Activated naive CD8-positive, alpha-beta T cell treated with anti-CD3 and anti-CD28 coated beads for 36 hours (primary cell): ENCODE results near the gene YIPF4. TPM values are rescaled to one million over a fixed set of nuclear protein-coding genes. Genes with fewer than 3 reads are reported as not detected.
A peak's percentile ranks its signal among the peaks of the same experiment; 100 is the strongest.

Experiments
- DNase-seq: peaks from one replicate; pipeline ENCODE4 v3.0.0; 2021
- H3K27ac Mint-ChIP-seq: one replicate; pipeline ENCODE4 v1.8.0; 2022; ENCODE audit warnings: mild to moderate bottlenecking, moderate library complexity, mixed read lengths
- H3K27me3 Mint-ChIP-seq: one replicate; pipeline ENCODE4 v1.8.0; 2022; ENCODE audit warnings: mild to moderate bottlenecking, mixed read lengths
- H3K36me3 Mint-ChIP-seq: one replicate; pipeline ENCODE4 v1.8.0; 2021; ENCODE audit warnings: mild to moderate bottlenecking, mixed read lengths
- H3K4me1 Mint-ChIP-seq: one replicate; pipeline ENCODE4 v1.8.0; 2021; ENCODE audit warnings: mixed read lengths
- H3K4me3 Mint-ChIP-seq: one replicate; pipeline ENCODE4 v1.8.0; 2022; ENCODE audit warnings: mild to moderate bottlenecking, moderate library complexity, mixed read lengths
- H3K9me3 Mint-ChIP-seq: one replicate; pipeline ENCODE4 v1.8.0; 2022; ENCODE audit warnings: mixed read lengths
- total RNA-seq, 2 experiments: library from RNA; stranded (reverse); gene quantifications; one replicate each; pipeline ENCODE4 v1.2.3, GENCODE V29; 2021

Gene YIPF4
- total RNA-seq: 10 to 100 TPM; 30.9 to 32.6 TPM

- Mint-ChIP-seq H3K27ac (peak within 1 kb of the TSS; percentile 97), H3K4me3 (peak within 1 kb of the TSS; percentile 94), H3K4me1 (peaks cover 17% of the 10 kb centered on the region), H3K36me3 (peaks cover 14% of the 10 kb centered on the region), H3K9me3 (no peaks in the 10 kb centered on the region), H3K27me3 (peaks cover 3% of the 10 kb centered on the region)
- peak; percentile 89 for DNase-seq
Measured at GRCh38 chr2:32277674-32278477, at the start of gene YIPF4. Gene YIPF4, plus strand, starts transcription at chr2:32277904. Its CDS starts 252 bp downstream, at chr2:32278156.

- Mint-ChIP-seq H3K4me3 (no peak overlapping the region), H3K27me3 (no peaks in the 10 kb centered on the region)
Measured at GRCh38 chr2:32228181-32228580, 49.5 kb upstream of the YIPF4 start.

GRCh38 chr2:32229635-32230034 is 48.1 kb upstream of the YIPF4 start:
- no peaks in the 10 kb centered on the region for H3K27me3 Mint-ChIP-seq
- DNase-seq: no peak
- H3K4me3 Mint-ChIP-seq: no peak overlapping the region
- peaks cover 5% of the 10 kb centered on the region for H3K36me3 Mint-ChIP-seq
- no peaks in the 10 kb centered on the region for H3K9me3 Mint-ChIP-seq
- H3K4me1 Mint-ChIP-seq: no peaks in the 10 kb centered on the region
- H3K27ac Mint-ChIP-seq: no peak overlapping the region

More at GRCh38 chr2:32228181-32228580, 49.5 kb upstream of the YIPF4 start:
- Mint-ChIP-seq H3K27ac (no peak overlapping the region), H3K9me3 (no peaks in the 10 kb centered on the region), H3K36me3 (peaks cover 7% of the 10 kb centered on the region), H3K4me1 (no peaks in the 10 kb centered on the region)
- DNase-seq: no peak

GRCh38 chr2:32231959-32232358 is 45.7 kb upstream of the YIPF4 start:
- Mint-ChIP-seq H3K4me3 (no peak overlapping the region), H3K4me1 (no peaks in the 10 kb centered on the region), H3K9me3 (no peaks in the 10 kb centered on the region), H3K36me3 (peaks cover 6% of the 10 kb centered on the region), H3K27ac (no peak overlapping the region), H3K27me3 (no peaks in the 10 kb centered on the region)
- no peak for DNase-seq

GRCh38 chr2:32235315-32235714 is 42.4 kb upstream of the YIPF4 start:
- Mint-ChIP-seq H3K27ac (no peak overlapping the region), H3K27me3 (no peaks in the 10 kb centered on the region), H3K9me3 (no peaks in the 10 kb centered on the region), H3K4me1 (no peaks in the 10 kb centered on the region), H3K4me3 (no peak overlapping the region), H3K36me3 (peaks cover 18% of the 10 kb centered on the region)
- DNase-seq: no peak

GRCh38 chr2:32237488-32237887 is 40.2 kb upstream of the YIPF4 start:
- H3K27ac Mint-ChIP-seq: no peak overlapping the region
- H3K4me1 Mint-ChIP-seq: no peaks in the 10 kb centered on the region
- no peaks in the 10 kb centered on the region for H3K27me3 Mint-ChIP-seq
- no peak for DNase-seq
- H3K4me3 Mint-ChIP-seq: no peak overlapping the region
- peaks cover 18% of the 10 kb centered on the region for H3K36me3 Mint-ChIP-seq
- no peaks in the 10 kb centered on the region for H3K9me3 Mint-ChIP-seq

GRCh38 chr2:32237996-32238395 is 39.7 kb upstream of the YIPF4 start:
- peaks cover 18% of the 10 kb centered on the region for H3K36me3 Mint-ChIP-seq
- no peak overlapping the region for H3K4me3 Mint-ChIP-seq
- no peaks in the 10 kb centered on the region for H3K27me3 Mint-ChIP-seq
- no peaks in the 10 kb centered on the region for H3K9me3 Mint-ChIP-seq
- DNase-seq: no peak
- no peaks in the 10 kb centered on the region for H3K4me1 Mint-ChIP-seq
- H3K27ac Mint-ChIP-seq: no peak overlapping the region

- H3K27me3 Mint-ChIP-seq: no peaks in the 10 kb centered on the region
- H3K9me3 Mint-ChIP-seq: no peaks in the 10 kb centered on the region
- H3K4me3 Mint-ChIP-seq: no peak overlapping the region
- no peaks in the 10 kb centered on the region for H3K4me1 Mint-ChIP-seq
- no peak overlapping the region for H3K27ac Mint-ChIP-seq
- peaks cover 13% of the 10 kb centered on the region for H3K36me3 Mint-ChIP-seq
- DNase-seq: no peak
Measured at GRCh38 chr2:32242331-32242730, 35.4 kb upstream of the YIPF4 start.

- H3K4me3 Mint-ChIP-seq: no peak overlapping the region
- peaks cover 2% of the 10 kb centered on the region for H3K36me3 Mint-ChIP-seq
- no peaks in the 10 kb centered on the region for H3K4me1 Mint-ChIP-seq
- H3K9me3 Mint-ChIP-seq: no peaks in the 10 kb centered on the region
- H3K27ac Mint-ChIP-seq: no peak overlapping the region
- H3K27me3 Mint-ChIP-seq: no peaks in the 10 kb centered on the region
- no peak for DNase-seq
Measured at GRCh38 chr2:32246911-32247310, 30.8 kb upstream of the YIPF4 start.

- Mint-ChIP-seq H3K27ac (no peak overlapping the region), H3K4me1 (no peaks in the 10 kb centered on the region), H3K9me3 (no peaks in the 10 kb centered on the region), H3K36me3 (peaks cover 2% of the 10 kb centered on the region), H3K27me3 (no peaks in the 10 kb centered on the region), H3K4me3 (no peak overlapping the region)
- no peak for DNase-seq
Measured at GRCh38 chr2:32248299-32248698, 29.4 kb upstream of the YIPF4 start.

GRCh38 chr2:32249731-32250236 is 27.9 kb upstream of the YIPF4 start:
- Mint-ChIP-seq H3K27ac (no peak overlapping the region), H3K36me3 (peaks cover 2% of the 10 kb centered on the region), H3K27me3 (no peaks in the 10 kb centered on the region), H3K9me3 (no peaks in the 10 kb centered on the region), H3K4me1 (no peaks in the 10 kb centered on the region), H3K4me3 (no peak overlapping the region)
- DNase-seq: no peak

GRCh38 chr2:32250290-32250689 is 27.4 kb upstream of the YIPF4 start:
- DNase-seq: no peak
- peaks cover 2% of the 10 kb centered on the region for H3K36me3 Mint-ChIP-seq
- H3K9me3 Mint-ChIP-seq: no peaks in the 10 kb centered on the region
- H3K4me1 Mint-ChIP-seq: no peaks in the 10 kb centered on the region
- H3K27me3 Mint-ChIP-seq: no peaks in the 10 kb centered on the region
- no peak overlapping the region for H3K27ac Mint-ChIP-seq
- H3K4me3 Mint-ChIP-seq: no peak overlapping the region

GRCh38 chr2:32258242-32258641 is 19.5 kb upstream of the YIPF4 start:
- peaks cover 4% of the 10 kb centered on the region for H3K27me3 Mint-ChIP-seq
- H3K36me3 Mint-ChIP-seq: no peaks in the 10 kb centered on the region
- no peaks in the 10 kb centered on the region for H3K4me1 Mint-ChIP-seq
- no peaks in the 10 kb centered on the region for H3K9me3 Mint-ChIP-seq
- H3K27ac Mint-ChIP-seq: no peak overlapping the region
- no peak for DNase-seq
- no peak overlapping the region for H3K4me3 Mint-ChIP-seq

- Mint-ChIP-seq H3K9me3 (no peaks in the 10 kb centered on the region), H3K4me3 (no peak overlapping the region)
Measured at GRCh38 chr2:32260376-32260775, 17.3 kb upstream of the YIPF4 start.

GRCh38 chr2:32262105-32262504 is 15.6 kb upstream of the YIPF4 start:
- peaks cover 4% of the 10 kb centered on the region for H3K4me1 Mint-ChIP-seq
- no peaks in the 10 kb centered on the region for H3K36me3 Mint-ChIP-seq
- no peak overlapping the region for H3K27ac Mint-ChIP-seq
- no peaks in the 10 kb centered on the region for H3K9me3 Mint-ChIP-seq
- no peak overlapping the region for H3K4me3 Mint-ChIP-seq
- H3K27me3 Mint-ChIP-seq: peaks cover 4% of the 10 kb centered on the region
- no peak for DNase-seq

More at GRCh38 chr2:32260376-32260775, 17.3 kb upstream of the YIPF4 start:
- Mint-ChIP-seq H3K27ac (no peak overlapping the region), H3K36me3 (no peaks in the 10 kb centered on the region), H3K27me3 (peaks cover 4% of the 10 kb centered on the region), H3K4me1 (peaks cover 4% of the 10 kb centered on the region)
- no peak for DNase-seq
